Superior temporal gyrus (tissue), 1 donor: ENCODE measurements around the gene ZBTB26.

Source experiments
- DNase-seq: peaks from one replicate; pipeline ENCODE4 v3.0.0-alpha.2; 2016; ENCODE audit errors: extremely low spot score

Gene ZBTB26

DNA sequence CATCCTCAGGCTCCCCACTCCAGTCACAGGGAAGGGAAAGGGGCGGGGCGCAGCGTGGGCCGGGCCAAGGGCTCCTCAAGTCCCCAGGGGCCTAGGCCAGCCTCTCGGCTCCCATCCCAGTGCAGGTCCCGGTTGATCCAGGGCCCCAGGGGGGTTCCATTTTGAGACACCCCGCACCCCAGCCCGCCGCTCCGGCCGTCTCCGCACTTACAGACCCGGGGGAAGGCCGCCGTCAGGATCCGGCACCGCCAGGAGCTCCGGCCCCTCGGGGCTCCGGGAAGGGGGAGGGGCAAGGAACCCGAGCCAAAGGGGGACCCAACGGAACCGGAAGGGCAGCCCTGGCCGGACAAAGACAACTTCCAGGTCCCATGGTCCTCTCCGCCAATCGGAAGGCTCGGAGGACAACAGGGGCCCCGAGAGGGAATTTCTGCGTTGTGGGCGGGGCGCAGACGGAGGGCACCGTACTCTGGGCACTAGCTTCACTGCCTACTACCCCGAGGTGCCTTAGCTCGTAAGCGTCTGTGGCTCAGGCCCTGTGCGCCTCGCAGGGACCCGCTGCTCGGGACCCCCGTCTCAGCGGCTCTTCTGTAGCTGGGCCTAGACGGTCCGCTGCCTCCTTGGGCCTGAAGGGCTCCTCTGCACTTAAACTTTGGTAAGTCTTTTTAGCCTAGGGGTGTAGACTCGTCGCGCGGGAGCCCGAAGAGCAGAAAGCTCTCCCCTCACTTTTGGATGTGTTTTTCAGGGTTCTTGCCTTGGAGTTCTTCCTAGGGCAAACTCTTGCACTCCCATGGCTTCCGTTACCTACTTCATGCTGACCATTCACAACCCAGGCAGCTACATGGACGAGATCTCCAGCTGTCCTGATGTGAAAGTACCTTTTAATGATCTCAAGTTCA is at the start of gene ZBTB26:
ZBTB26 (minus strand) TSS at position 287 of the 896 bp plus-strand sequence. CDS start 11,578 bp downstream, outside the sequence.
- DNase-seq: peak; percentile 98

DNA sequence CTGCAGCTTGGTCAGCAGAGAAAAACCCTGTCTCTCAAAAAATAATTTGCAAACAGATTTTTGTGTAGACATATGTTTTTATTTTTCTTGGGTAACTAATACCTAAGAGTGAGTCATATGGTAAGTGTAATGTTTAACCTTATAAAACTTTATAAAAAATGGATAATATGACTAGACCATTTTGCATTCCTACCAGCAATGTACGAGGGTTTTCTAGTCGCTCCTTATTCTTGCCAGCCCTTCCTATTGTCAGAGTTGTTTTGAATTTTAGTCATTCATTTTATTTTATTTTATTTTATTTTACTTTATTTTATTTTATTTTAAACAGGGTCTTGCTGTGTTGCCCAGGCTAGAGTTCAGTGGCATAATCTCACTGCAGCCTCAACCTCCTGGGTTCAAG is 47.3 kb upstream of the ZBTB26 start:
- no peak for DNase-seq

- DNase-seq: no peak
Observed at GRCh38 chr9:122975196-122975595, 43.9 kb upstream of the ZBTB26 start.

DNA sequence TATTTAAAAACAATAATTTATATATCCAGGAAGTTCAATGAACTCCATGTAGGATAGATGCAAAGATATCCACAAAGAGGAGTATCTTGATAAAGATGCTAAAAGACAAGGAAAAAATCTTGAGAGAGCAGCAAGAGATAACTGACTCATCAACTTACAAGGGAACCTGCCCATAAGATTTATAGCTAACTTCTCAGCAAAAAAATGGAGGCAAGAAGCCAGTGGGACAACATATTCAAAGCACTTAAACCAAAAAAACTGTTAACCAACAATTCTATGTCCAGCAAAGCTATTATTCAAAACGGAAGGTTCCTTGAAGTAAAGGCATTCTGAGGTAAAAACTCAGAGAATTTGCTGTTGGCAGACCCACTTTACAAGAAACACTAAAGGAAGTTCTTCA is 29.8 kb upstream of the ZBTB26 start:
- DNase-seq: no peak

DNA sequence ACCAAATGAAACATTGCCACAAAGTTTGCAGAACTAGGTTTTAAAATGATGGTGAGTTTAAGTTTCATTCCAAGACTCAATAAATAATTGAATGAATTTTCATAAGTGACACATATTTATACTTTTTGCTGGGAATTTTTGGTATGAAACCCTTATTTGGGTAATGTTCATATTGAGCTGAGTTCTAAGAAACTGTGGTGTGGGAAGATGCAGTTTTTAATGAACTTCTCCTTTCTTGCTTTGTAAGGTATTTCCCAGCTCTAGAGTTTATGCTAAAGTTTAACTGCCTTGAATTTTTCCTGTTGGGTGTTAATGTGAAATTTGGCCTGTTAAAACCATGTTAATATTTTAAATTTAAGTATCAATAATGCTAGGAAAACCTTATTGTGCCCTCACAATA is 24.6 kb upstream of the ZBTB26 start:
- no peak for DNase-seq

GRCh38 chr9:122954253-122954691 is 23.0 kb upstream of the ZBTB26 start:
- DNase-seq: no peak

DNA sequence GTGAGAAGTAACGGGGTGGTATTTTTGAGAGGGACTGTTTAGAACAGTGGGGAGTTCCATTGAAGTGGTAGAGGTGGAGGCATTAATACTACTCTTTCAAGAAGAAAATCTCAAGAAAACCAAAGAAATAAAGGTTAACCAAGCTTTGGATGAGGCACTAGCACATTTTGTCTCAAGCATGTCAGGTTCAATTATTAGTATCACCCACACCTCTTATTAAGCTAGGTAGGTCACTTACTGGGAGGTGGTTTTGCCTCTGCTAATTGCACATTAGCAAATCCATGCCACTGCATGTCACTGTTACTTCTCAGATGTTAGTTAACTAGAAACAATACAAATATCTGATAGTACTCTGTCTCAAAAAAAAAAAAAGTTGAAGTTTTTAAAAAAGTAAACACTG is 19.7 kb upstream of the ZBTB26 start:
- no peak for DNase-seq

DNA sequence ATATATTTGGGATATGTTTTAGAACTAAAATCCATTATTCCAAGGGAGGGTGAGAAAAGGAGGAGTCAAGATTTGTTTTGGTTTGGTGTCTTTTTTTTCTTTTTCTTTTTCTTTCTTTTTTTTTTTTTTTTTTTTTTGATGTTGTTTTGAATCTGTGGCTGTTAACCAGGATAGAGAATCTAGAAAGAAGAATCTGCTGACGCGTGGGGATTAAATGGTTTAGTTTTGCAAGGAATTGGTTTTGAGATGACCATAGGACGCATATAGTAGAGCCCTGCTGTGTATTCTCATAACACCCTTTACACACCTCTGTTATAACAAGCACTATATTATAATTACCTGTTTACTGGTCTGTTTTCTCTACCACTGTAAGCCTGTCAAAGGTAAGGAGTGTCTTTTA is 19.0 kb upstream of the ZBTB26 start:
- DNase-seq: no peak

GRCh38 chr9:122949696-122950095 is 18.4 kb upstream of the ZBTB26 start:
- DNase-seq: peak; percentile 61

GRCh38 chr9:122948313-122948712 is 17.0 kb upstream of the ZBTB26 start:
- no peak for DNase-seq

- DNase-seq: no peak
Observed at GRCh38 chr9:122946461-122947005, 15.2 kb upstream of the ZBTB26 start.

GRCh38 chr9:122944960-122945888 is 13.9 kb upstream of the ZBTB26 start:
- DNase-seq: no peak

- DNase-seq: peak; percentile 44
Observed at GRCh38 chr9:122941582-122942234, 10.4 kb upstream of the ZBTB26 start.

GRCh38 chr9:122940749-122941581 is 9.7 kb upstream of the ZBTB26 start, which contains the start of gene RABGAP1:
RABGAP1 (plus strand) TSS chr9:122941020; CDS start chr9:122957060, 16,040 bp downstream.
- peak; percentile 99 for DNase-seq

GRCh38 chr9:122940454-122940748 is 9.1 kb upstream of the ZBTB26 start:
- DNase-seq: no peak

DNA sequence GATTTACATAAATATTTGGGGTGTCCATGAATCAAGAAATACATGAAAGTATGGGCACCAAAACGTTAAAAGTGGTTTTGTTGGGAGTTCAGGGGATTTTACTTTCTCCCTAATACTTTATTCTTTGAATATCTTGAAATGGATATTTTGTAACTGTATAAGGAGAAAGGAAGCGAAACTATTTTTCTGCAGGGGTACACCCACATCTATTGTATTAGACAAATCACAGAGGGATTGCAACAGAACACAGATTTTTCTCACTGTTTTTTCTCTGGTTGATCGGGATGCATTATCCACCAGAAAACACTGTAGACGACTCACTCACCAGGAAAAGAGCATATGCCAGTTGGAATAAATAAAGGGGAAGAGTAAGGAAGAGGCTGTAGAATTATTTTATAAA is 8.3 kb upstream of the ZBTB26 start:
- DNase-seq: no peak

GRCh38 chr9:122936883-122937282 is 5.6 kb upstream of the ZBTB26 start:
- DNase-seq: no peak

GRCh38 chr9:122936464-122936863 is 5.2 kb upstream of the ZBTB26 start:
- DNase-seq: no peak

GRCh38 chr9:122930541-122931225 is 629 bp downstream of the ZBTB26 start:
- peak; percentile 18 for DNase-seq

GRCh38 chr9:122929796-122930354 is 1.4 kb downstream of the ZBTB26 start:
- no peak for DNase-seq
